ENCODE measurements around the gene ZNF142.
A peak's percentile ranks its signal among the peaks of the same experiment; 100 is the strongest.

The ZNF142 gene

DNA sequence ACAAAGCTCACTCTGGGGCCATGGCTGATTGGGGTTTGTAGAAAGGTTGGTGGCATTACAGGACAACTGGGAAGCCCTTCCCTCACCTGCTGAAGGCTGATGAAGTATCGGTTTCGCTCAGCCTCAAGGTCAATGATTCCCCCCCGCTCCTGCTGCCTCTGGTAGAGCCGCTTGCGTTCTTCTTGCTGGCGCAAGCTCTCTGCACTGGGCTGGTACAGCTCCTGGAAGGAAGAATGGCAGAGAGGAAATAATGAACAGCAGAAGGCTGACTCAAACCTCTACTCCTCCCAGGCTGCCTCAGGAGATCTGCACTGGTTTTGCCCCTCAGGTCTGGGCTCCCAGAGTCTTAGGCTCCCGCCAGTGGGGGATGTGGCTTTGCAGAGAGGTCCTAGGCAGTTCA lies 5.2 kb upstream of the ZNF142 start:
- peaks cover 6 to 10% (median 8%) of the 10 kb centered on the region in 4 experiments for H3K4me1 ChIP-seq (ENCODE audit: control extremely low read depth in 1 of 4, control insufficient read depth in 4 of 4, insufficient read depth in 4 of 4, low read length in 3 of 4)

GRCh38 chr2:218663901-218664300 lies 4.5 kb upstream of the ZNF142 start:
- ChIA-PET POLR2A (no interaction called here), CTCF (interaction anchor here (1.6 kb wide), 1 partner anchor 24 kb away, joined by 6 read pairs; no protein-coding TSS in a partner anchor)
- no peaks in the 10 kb centered on the region for H3K9me3 ChIP-seq (ENCODE audit: control extremely low read depth in 1 of 5, control insufficient read depth in 4 of 5, insufficient read depth in 2 of 5, low read depth in 1 of 5, low read length in 4 of 5)
- no peak for DNase-seq
- no peak overlapping the region for H3K27ac ChIP-seq (ENCODE audit: insufficient read depth in 1 of 2, low read depth in 1 of 2, low read length in 2 of 2, poor library complexity in 1 of 2, severe bottlenecking in 2 of 2)
- peaks cover 6 to 13% (median 11%) of the 10 kb centered on the region in 4 experiments for H3K4me1 ChIP-seq (ENCODE audit: control extremely low read depth in 1 of 4, control insufficient read depth in 4 of 4, insufficient read depth in 4 of 4, low read length in 3 of 4)
- H3K36me3 ChIP-seq (ENCODE audit: control insufficient read depth in 4 of 4, insufficient read depth in 4 of 4, low read length in 3 of 4) = peaks cover 8 to 67% (median 62%) of the 10 kb centered on the region in 4 experiments
- WGBS (ENCODE audit: insufficient coverage) = 96% methylated on average over 12 of the region's 15 CpGs
- no peak overlapping the region for H3K4me3 ChIP-seq (ENCODE audit: control insufficient read depth in 1 of 7, extremely low read depth in 1 of 7, insufficient read depth in 4 of 7, low read depth in 2 of 7, low read length in 6 of 7)
- no peaks in the 10 kb centered on the region for H3K27me3 ChIP-seq (replicated peaks in 2 of 5; ENCODE audit: control insufficient read depth in 4 of 5, insufficient read depth in 5 of 5, low read length in 4 of 5)

More for the DNA sequence above, 5.2 kb upstream of the ZNF142 start:
- POLR2A ChIA-PET = no interaction called here
- DNase-seq = no peak
- H3K4me3 ChIP-seq (ENCODE audit: control insufficient read depth in 1 of 7, extremely low read depth in 1 of 7, insufficient read depth in 4 of 7, low read depth in 2 of 7, low read length in 6 of 7) = no peak overlapping the region
- no peak overlapping the region for H3K27ac ChIP-seq (ENCODE audit: insufficient read depth in 1 of 2, low read depth in 1 of 2, low read length in 2 of 2, poor library complexity in 1 of 2, severe bottlenecking in 2 of 2)
- H3K36me3 ChIP-seq (ENCODE audit: control insufficient read depth in 4 of 4, insufficient read depth in 4 of 4, low read length in 3 of 4) = peaks cover 9 to 67% (median 63%) of the 10 kb centered on the region in 4 experiments
- no peaks in the 10 kb centered on the region for H3K27me3 ChIP-seq (replicated peaks in 2 of 5; ENCODE audit: control insufficient read depth in 4 of 5, insufficient read depth in 5 of 5, low read length in 4 of 5)
- no peaks in the 10 kb centered on the region for H3K9me3 ChIP-seq (ENCODE audit: control extremely low read depth in 1 of 5, control insufficient read depth in 4 of 5, insufficient read depth in 2 of 5, low read depth in 1 of 5, low read length in 4 of 5)
- WGBS (ENCODE audit: insufficient coverage) = 96% methylated on average over 5 of the region's 7 CpGs
- CTCF ChIA-PET = interaction anchor here (1.6 kb wide), 1 partner anchor 23 kb away, joined by 6 read pairs; no protein-coding TSS in a partner anchor

- Histone ChIP-seq H3K9me3 (ENCODE audit: control extremely low read depth in 1 of 5, control insufficient read depth in 4 of 5, insufficient read depth in 2 of 5, low read depth in 1 of 5, low read length in 4 of 5) (no peaks in the 10 kb centered on the region), H3K4me3 (ENCODE audit: control insufficient read depth in 1 of 7, extremely low read depth in 1 of 7, insufficient read depth in 4 of 7, low read depth in 2 of 7, low read length in 6 of 7) (no peak overlapping the region), H3K4me1 (ENCODE audit: control extremely low read depth in 1 of 4, control insufficient read depth in 4 of 4, insufficient read depth in 4 of 4, low read length in 3 of 4) (peaks cover 6 to 19% (median 17%) of the 10 kb centered on the region in 4 experiments), H3K27me3 (replicated peaks in 2 of 5; ENCODE audit: control insufficient read depth in 4 of 5, insufficient read depth in 5 of 5, low read length in 4 of 5) (no peaks in the 10 kb centered on the region), H3K36me3 (ENCODE audit: control insufficient read depth in 4 of 4, insufficient read depth in 4 of 4, low read length in 3 of 4) (peaks cover 4 to 63% (median 56%) of the 10 kb centered on the region in 4 experiments), H3K27ac (ENCODE audit: insufficient read depth in 1 of 2, low read depth in 1 of 2, low read length in 2 of 2, poor library complexity in 1 of 2, severe bottlenecking in 2 of 2) (no peak overlapping the region)
- ChIA-PET POLR2A (no interaction called here), CTCF (no interaction called here)
- DNase-seq = no peak
- WGBS (ENCODE audit: insufficient coverage) = 98% methylated on average over 9 of the region's 10 CpGs
Measured at GRCh38 chr2:218662827-218663226, 3.4 kb upstream of the ZNF142 start.

GRCh38 chr2:218662377-218662776 lies 3.0 kb upstream of the ZNF142 start:
- Histone ChIP-seq H3K4me1 (ENCODE audit: control extremely low read depth in 1 of 4, control insufficient read depth in 4 of 4, insufficient read depth in 4 of 4, low read length in 3 of 4) (peaks cover 6 to 19% (median 17%) of the 10 kb centered on the region in 4 experiments), H3K9me3 (ENCODE audit: control extremely low read depth in 1 of 5, control insufficient read depth in 4 of 5, insufficient read depth in 2 of 5, low read depth in 1 of 5, low read length in 4 of 5) (no peaks in the 10 kb centered on the region), H3K27me3 (replicated peaks in 2 of 5; ENCODE audit: control insufficient read depth in 4 of 5, insufficient read depth in 5 of 5, low read length in 4 of 5) (no peaks in the 10 kb centered on the region), H3K4me3 (ENCODE audit: control insufficient read depth in 1 of 7, extremely low read depth in 1 of 7, insufficient read depth in 4 of 7, low read depth in 2 of 7, low read length in 6 of 7) (no peak overlapping the region), H3K36me3 (ENCODE audit: control insufficient read depth in 4 of 4, insufficient read depth in 4 of 4, low read length in 3 of 4) (peaks cover 4 to 62% (median 51%) of the 10 kb centered on the region in 4 experiments), H3K27ac (ENCODE audit: insufficient read depth in 1 of 2, low read depth in 1 of 2, low read length in 2 of 2, poor library complexity in 1 of 2, severe bottlenecking in 2 of 2) (no peak overlapping the region)
- POLR2A ChIA-PET = no interaction called here
- CTCF ChIA-PET = interaction anchor here (5.7 to 8.7 kb wide), 2 partner anchors 9 to 17 kb away, joined by 40 to 75 read pairs; partner anchors contain the start of genes RNF25 and STK36
- WGBS (ENCODE audit: insufficient coverage) = 95% methylated on average over 5 of the region's 7 CpGs
- DNase-seq = no peak

DNA sequence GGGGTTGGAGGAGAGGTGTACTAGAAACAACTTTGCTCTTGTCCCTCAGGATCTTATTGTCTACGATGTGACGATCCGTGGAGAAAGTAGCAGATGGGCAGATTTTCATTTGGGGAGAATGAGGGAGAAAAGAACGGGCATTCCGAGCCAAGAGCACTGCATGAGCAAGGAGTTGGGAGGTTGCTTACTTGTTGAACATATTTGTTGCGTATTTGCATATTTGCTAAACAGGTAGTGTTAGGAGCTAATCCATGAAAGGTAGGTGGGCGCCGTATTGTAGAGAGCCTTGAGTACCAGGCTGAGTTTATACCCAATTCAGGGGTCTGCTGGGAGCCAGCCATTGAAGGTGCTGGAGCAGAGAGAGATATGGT lies 550 bp upstream of the ZNF142 start:
- CTCF ChIA-PET = interaction anchor here (0.9 to 8.7 kb wide), 9 partner anchors 8 to 192 kb away, joined by 3 to 75 read pairs (median 8); partner anchors contain the start of genes RNF25, STK36 and TTLL4
- POLR2A ChIA-PET = interaction anchor here (0.9 kb wide), 1 partner anchor 12 kb away, joined by 3 read pairs; no protein-coding TSS in a partner anchor
- Histone ChIP-seq H3K27me3 (replicated peaks in 2 of 5; ENCODE audit: control insufficient read depth in 4 of 5, insufficient read depth in 5 of 5, low read length in 4 of 5) (no peaks in the 10 kb centered on the region), H3K9me3 (ENCODE audit: control extremely low read depth in 1 of 5, control insufficient read depth in 4 of 5, insufficient read depth in 2 of 5, low read depth in 1 of 5, low read length in 4 of 5) (no peaks in the 10 kb centered on the region), H3K27ac (ENCODE audit: insufficient read depth in 1 of 2, low read depth in 1 of 2, low read length in 2 of 2, poor library complexity in 1 of 2, severe bottlenecking in 2 of 2) (peak overlapping the region; percentile 18 to 60), H3K4me3 (ENCODE audit: control insufficient read depth in 1 of 7, extremely low read depth in 1 of 7, insufficient read depth in 4 of 7, low read depth in 2 of 7, low read length in 6 of 7) (peak overlapping the region; percentile 81 to 96 (median 90)), H3K4me1 (ENCODE audit: control extremely low read depth in 1 of 4, control insufficient read depth in 4 of 4, insufficient read depth in 4 of 4, low read length in 3 of 4) (peaks cover 6 to 19% (median 17%) of the 10 kb centered on the region in 4 experiments), H3K36me3 (ENCODE audit: control insufficient read depth in 4 of 4, insufficient read depth in 4 of 4, low read length in 3 of 4) (peaks cover 9 to 69% (median 53%) of the 10 kb centered on the region in 4 experiments)
- WGBS (ENCODE audit: insufficient coverage) = 30% methylated on average over 7 of the region's 8 CpGs
- DNase-seq = no peak

GRCh38 chr2:218658671-218659257 lies 659 bp downstream of the ZNF142 start:
- peaks cover 6 to 19% (median 17%) of the 10 kb centered on the region in 4 experiments for H3K4me1 ChIP-seq (ENCODE audit: control extremely low read depth in 1 of 4, control insufficient read depth in 4 of 4, insufficient read depth in 4 of 4, low read length in 3 of 4)
- peaks cover 14 to 68% (median 48%) of the 10 kb centered on the region in 4 experiments for H3K36me3 ChIP-seq (ENCODE audit: control insufficient read depth in 4 of 4, insufficient read depth in 4 of 4, low read length in 3 of 4)
- WGBS (ENCODE audit: insufficient coverage) = 1% methylated on average over 25 of the region's 27 CpGs
- ChIA-PET POLR2A (interaction anchor here (0.6 kb wide), 2 partner anchors 29 to 43 kb away, joined by 3 read pairs; no protein-coding TSS in a partner anchor), CTCF (interaction anchor here (1.1 to 8.7 kb wide), 11 partner anchors 9 to 200 kb away, joined by 3 to 75 read pairs (median 8); partner anchors contain the start of genes RNF25, STK36 and TTLL4)
- peak overlapping the region in 1 of 2 experiments; percentile 60 for H3K27ac ChIP-seq (ENCODE audit: insufficient read depth in 1 of 2, low read depth in 1 of 2, low read length in 2 of 2, poor library complexity in 1 of 2, severe bottlenecking in 2 of 2)
- peak overlapping the region; percentile 81 to 96 (median 90) for H3K4me3 ChIP-seq (ENCODE audit: control insufficient read depth in 1 of 7, extremely low read depth in 1 of 7, insufficient read depth in 4 of 7, low read depth in 2 of 7, low read length in 6 of 7)
- no peaks in the 10 kb centered on the region for H3K9me3 ChIP-seq (ENCODE audit: control extremely low read depth in 1 of 5, control insufficient read depth in 4 of 5, insufficient read depth in 2 of 5, low read depth in 1 of 5, low read length in 4 of 5)
- H3K27me3 ChIP-seq (replicated peaks in 2 of 5; ENCODE audit: control insufficient read depth in 4 of 5, insufficient read depth in 5 of 5, low read length in 4 of 5) = no peaks in the 10 kb centered on the region
- DNase-seq = peak; percentile 52 to 66 (median 53)

- peaks cover 6 to 19% (median 17%) of the 10 kb centered on the region in 4 experiments for H3K4me1 ChIP-seq (ENCODE audit: control extremely low read depth in 1 of 4, control insufficient read depth in 4 of 4, insufficient read depth in 4 of 4, low read length in 3 of 4)
- POLR2A ChIA-PET = no interaction called here
- H3K4me3 ChIP-seq (ENCODE audit: control insufficient read depth in 1 of 7, extremely low read depth in 1 of 7, insufficient read depth in 4 of 7, low read depth in 2 of 7, low read length in 6 of 7) = no peak overlapping the region
- CTCF ChIA-PET = interaction anchor here (0.8 to 8.7 kb wide), 5 partner anchors 10 to 192 kb away, joined by 3 to 75 read pairs (median 3); partner anchors contain the start of genes RNF25 and STK36
- H3K36me3 ChIP-seq (ENCODE audit: control insufficient read depth in 4 of 4, insufficient read depth in 4 of 4, low read length in 3 of 4) = peaks cover 15 to 62% (median 46%) of the 10 kb centered on the region in 4 experiments
- no peak overlapping the region for H3K27ac ChIP-seq (ENCODE audit: insufficient read depth in 1 of 2, low read depth in 1 of 2, low read length in 2 of 2, poor library complexity in 1 of 2, severe bottlenecking in 2 of 2)
- no peaks in the 10 kb centered on the region for H3K9me3 ChIP-seq (ENCODE audit: control extremely low read depth in 1 of 5, control insufficient read depth in 4 of 5, insufficient read depth in 2 of 5, low read depth in 1 of 5, low read length in 4 of 5)
- no peak for DNase-seq
- 100% methylated on average over 2 of the region's 2 CpGs for WGBS (ENCODE audit: insufficient coverage)
- no peaks in the 10 kb centered on the region for H3K27me3 ChIP-seq (replicated peaks in 2 of 5; ENCODE audit: control insufficient read depth in 4 of 5, insufficient read depth in 5 of 5, low read length in 4 of 5)
Measured at GRCh38 chr2:218655751-218656150, 3.7 kb downstream of the ZNF142 start.

Measured in common myeloid progenitor, CD34-positive (primary cell).